Esophagus muscularis mucosa (tissue), 4 donors: ENCODE results near the gene DGCR2. TPM values are rescaled to one million over a fixed set of nuclear protein-coding genes. Genes with fewer than 3 reads are reported as not detected.

ENCODE experiments used
- DNase-seq: peaks from one replicate; pipeline ENCODE4 v3.0.0-alpha.2; 2017; ENCODE audit errors: extremely low spot score
- H3K27ac ChIP-seq, 4 donors: fragments of 200-600 bp; sonication (generic); replicated peaks in 1 of 4; 1 replicate in 3 of 4; 2 replicates in 1 of 4; pipeline ENCODE4 v1.5.1; 2016 to 2019; ENCODE audit warnings: mild to moderate bottlenecking in 1 of 4
- H3K27me3 ChIP-seq, 4 donors: fragments of 200-600 bp; sonication (generic); one replicate each; pipeline versions ENCODE4 v1.5.1 to v1.6.0; 2016 to 2019
- H3K36me3 ChIP-seq, 4 donors: fragments of 200-600 bp; sonication (generic); one replicate each; pipeline ENCODE4 v1.5.1; 2016 to 2019
- H3K4me1 ChIP-seq, 4 donors: fragments of 200-600 bp; sonication (generic); one replicate each; pipeline ENCODE4 v1.5.1; 2016 to 2019
- H3K4me3 ChIP-seq, 4 donors: fragments of 200-600 bp; sonication (generic); 1 replicate in 2 of 4; 2 replicates in 2 of 4; pipeline ENCODE4 v1.5.1; 2016 to 2019; ENCODE audit warnings: mild to moderate bottlenecking in 4 of 4, moderate library complexity in 1 of 4
- H3K9me3 ChIP-seq, 4 donors: fragments of 200-600 bp; sonication (generic); 1 replicate in 3 of 4; 2 replicates in 1 of 4; pipeline ENCODE4 v1.5.1; 2016 to 2019
- CTCF ChIP-seq, 3 experiments: fragments of 200-600 bp in 2 of 3; fragments of 450-650 bp in 1 of 3; sonication (generic) in 2 of 3; IDR thresholded peaks; one replicate each; pipeline ENCODE4 v1.5.1; 2017 to 2019; ENCODE audit warnings: antibody characterized with exemption in 3 of 3, mild to moderate bottlenecking in 2 of 3, moderate library complexity in 1 of 3
- EP300 ChIP-seq: sonication (generic); formaldehyde crosslinking; IDR thresholded peaks from one replicate; pipeline ENCODE4 v1.6.1; 2017; ENCODE audit warnings: antibody characterized with exemption
- POLR2A ChIP-seq: fragments of 450-650 bp; IDR thresholded peaks from one replicate; pipeline ENCODE4 v1.6.1; 2017; ENCODE audit warnings: antibody characterized with exemption, moderate library complexity, mild to moderate bottlenecking, low read depth
- POLR2AphosphoS5 ChIP-seq, 2 donors: sonication (generic); formaldehyde crosslinking; IDR thresholded peaks; one replicate each; pipeline ENCODE4 v1.6.1; 2017; ENCODE audit warnings: antibody characterized with exemption in 2 of 2
- WGBS: methylation state at CpG from one replicate; pipeline ENCODE4 v1.1.5; 2018; 5-methylcytosine and 5-hydroxymethylcytosine counted together
- intact Hi-C: fragments of 100-400 bp; cut with DNase I; formaldehyde crosslinking; loops from one replicate; pipeline ENCODE4 v1.15.1; 2023
- total RNA-seq, 4 donors: library from RNA; depleted of rRNA; stranded (reverse); fragments of >200 nt; gene quantifications; one replicate each; pipeline versions ENCODE4 v1.1.0 to v1.2.1, GENCODE V29; 2016

DGCR2 gene
- total RNA-seq, 4 donors from 2014 or later, result 45.7 to 79.6 (median 65.4) TPM

GRCh38 chr22:19090183-19090582 lies 32.0 kb downstream of the DGCR2 start:
- Histone ChIP-seq H3K9me3 (no peaks in the 10 kb centered on the region), H3K4me1 (peaks cover 6 to 17% (median 8%) of the 10 kb centered on the region in 4 donors), H3K27ac (no peak overlapping the region), H3K4me3 (no peak overlapping the region), H3K27me3 (no peaks in the 10 kb centered on the region), H3K36me3 (peaks cover 0 to 38% (median 29%) of the 10 kb centered on the region in 4 donors)
- intact Hi-C loops, result no loop called here
- TF ChIP-seq POLR2A, result no peak
- no peak for TF ChIP-seq EP300
- no peak for TF ChIP-seq POLR2AphosphoS5 (IDR thresholded peaks at IDR 0.05)
- TF ChIP-seq CTCF (IDR thresholded peaks at IDR 0.05), result no peak
- 96% methylated on average over 2 of the region's 2 CpGs for WGBS
- no peak for DNase-seq

GRCh38 chr22:19088866-19089595 lies 33.2 kb downstream of the DGCR2 start:
- 96% methylated on average over 14 of the region's 14 CpGs for WGBS
- no peak for DNase-seq
- Histone ChIP-seq H3K4me3 (no peak overlapping the region), H3K27ac (no peak overlapping the region), H3K9me3 (no peaks in the 10 kb centered on the region), H3K36me3 (peaks cover 0 to 48% (median 30%) of the 10 kb centered on the region in 4 donors), H3K27me3 (no peaks in the 10 kb centered on the region), H3K4me1 (peaks cover 8 to 20% (median 10%) of the 10 kb centered on the region in 4 donors)
- intact Hi-C loops, result no loop called here
- no peak for TF ChIP-seq EP300
- no peak for TF ChIP-seq CTCF (IDR thresholded peaks at IDR 0.05)
- TF ChIP-seq POLR2A, result no peak
- no peak for TF ChIP-seq POLR2AphosphoS5 (IDR thresholded peaks at IDR 0.05)

GRCh38 chr22:19086896-19087295 lies 35.3 kb downstream of the DGCR2 start:
- H3K36me3 ChIP-seq, result peaks cover 0 to 50% (median 35%) of the 10 kb centered on the region in 4 donors
- no peak overlapping the region for H3K27ac ChIP-seq
- peaks cover 8 to 20% (median 10%) of the 10 kb centered on the region in 4 donors for H3K4me1 ChIP-seq
- H3K9me3 ChIP-seq, result no peaks in the 10 kb centered on the region
- 92% methylated on average over 3 of the region's 3 CpGs for WGBS
- DNase-seq, result no peak
- no peak overlapping the region for H3K4me3 ChIP-seq
- no peaks in the 10 kb centered on the region for H3K27me3 ChIP-seq
- intact Hi-C loops, result no loop called here
- TF ChIP-seq POLR2A (no peak), POLR2AphosphoS5 (IDR thresholded peaks at IDR 0.05) (no peak), CTCF (IDR thresholded peaks at IDR 0.05) (no peak), EP300 (no peak)

- intact Hi-C loops, result no loop called here
- Histone ChIP-seq H3K27me3 (no peaks in the 10 kb centered on the region), H3K4me3 (no peak overlapping the region), H3K9me3 (no peaks in the 10 kb centered on the region), H3K36me3 (peaks cover 0 to 50% (median 35%) of the 10 kb centered on the region in 4 donors), H3K27ac (no peak overlapping the region), H3K4me1 (peaks cover 8 to 20% (median 10%) of the 10 kb centered on the region in 4 donors)
- TF ChIP-seq CTCF (IDR thresholded peaks at IDR 0.05) (no peak), POLR2AphosphoS5 (IDR thresholded peaks at IDR 0.05) (no peak), EP300 (no peak), POLR2A (no peak)
- 97% methylated on average over 6 of the region's 6 CpGs for WGBS
- DNase-seq, result no peak
These were observed 35.8 kb downstream of the DGCR2 start for GRCh38 chr22:19086417-19086816.
